Osteoblast (primary cell): Measurements from ENCODE around the gene SH3PXD2B. TPM values are rescaled to one million over a fixed set of nuclear protein-coding genes. Genes with fewer than 3 reads are reported as not detected.
"Not testable (repeated sequence)": the region's sequence is repeated elsewhere in the genome, so short reads cannot be mapped to it uniquely, and the experiment has no call there.

Experiments used
- DNase-seq: peaks from one replicate; pipeline ENCODE4 v3.0.0; 2011; ENCODE audit warnings: low spot score, mixed read lengths; ENCODE audit not compliant: insufficient read length; ENCODE audit errors: missing footprints
- H2AFZ ChIP-seq: 2 replicates; pipeline ENCODE4 v1.6.0; 2011; ENCODE audit warnings: mild to moderate bottlenecking, low read length
- H3K27ac ChIP-seq: 2 replicates; pipeline ENCODE4 v1.5.1; 2011; ENCODE audit warnings: mild to moderate bottlenecking, low read depth, low read length, moderate library complexity
- H3K27me3 ChIP-seq: 2 replicates; pipeline ENCODE4 v1.6.0; 2012; ENCODE audit warnings: mild to moderate bottlenecking, control low read depth, inconsistent platforms, low read length, moderate library complexity; ENCODE audit not compliant: insufficient read depth
- H3K36me3 ChIP-seq: 2 replicates; pipeline ENCODE4 v1.5.1; 2011; ENCODE audit warnings: mild to moderate bottlenecking, low read length, control low read depth, moderate library complexity; ENCODE audit not compliant: insufficient read depth
- H3K4me1 ChIP-seq: 2 replicates; pipeline ENCODE4 v1.5.1; 2011; ENCODE audit warnings: mild to moderate bottlenecking, low read length, control low read depth, moderate library complexity; ENCODE audit not compliant: insufficient read depth
- H3K4me2 ChIP-seq: 2 replicates; pipeline ENCODE4 v1.6.0; 2011; ENCODE audit warnings: mild to moderate bottlenecking, low read length; ENCODE audit not compliant: insufficient read depth
- H3K4me3 ChIP-seq: fragments of 200-600 bp; sonication (generic); 3 replicates; pipeline ENCODE4 v1.5.1; 2012; ENCODE audit warnings: mild to moderate bottlenecking, low read length, inconsistent platforms; ENCODE audit not compliant: insufficient read depth
- H3K79me2 ChIP-seq: 2 replicates; pipeline ENCODE4 v1.6.0; 2012; ENCODE audit warnings: mild to moderate bottlenecking, low read length, control low read depth, inconsistent platforms; ENCODE audit not compliant: insufficient read depth
- H3K9me3 ChIP-seq: 2 replicates; pipeline ENCODE4 v1.5.1; 2011; ENCODE audit warnings: low read depth, low read length, control low read depth
- H4K20me1 ChIP-seq: 2 replicates; pipeline ENCODE4 v1.6.0; 2012; ENCODE audit warnings: mild to moderate bottlenecking, low read length, control low read depth; ENCODE audit not compliant: insufficient read depth
- total RNA-seq: library from RNA; depleted of rRNA; stranded (reverse); fragments of >200 nt; gene quantifications from 2 replicates; pipeline ENCODE4 v1.2.3, GENCODE V29; 2012
- TF ChIP-seq, protein P1 (sequence below): IDR thresholded peaks from 2 replicates; pipeline ENCODE4 v1.5.1; 2011; ENCODE audit warnings: mild to moderate bottlenecking, low read depth, low read length, moderate library complexity; ENCODE audit errors: extremely low read depth

Gene SH3PXD2B
- total RNA-seq, 1 donor = 58.3 TPM

DNA sequence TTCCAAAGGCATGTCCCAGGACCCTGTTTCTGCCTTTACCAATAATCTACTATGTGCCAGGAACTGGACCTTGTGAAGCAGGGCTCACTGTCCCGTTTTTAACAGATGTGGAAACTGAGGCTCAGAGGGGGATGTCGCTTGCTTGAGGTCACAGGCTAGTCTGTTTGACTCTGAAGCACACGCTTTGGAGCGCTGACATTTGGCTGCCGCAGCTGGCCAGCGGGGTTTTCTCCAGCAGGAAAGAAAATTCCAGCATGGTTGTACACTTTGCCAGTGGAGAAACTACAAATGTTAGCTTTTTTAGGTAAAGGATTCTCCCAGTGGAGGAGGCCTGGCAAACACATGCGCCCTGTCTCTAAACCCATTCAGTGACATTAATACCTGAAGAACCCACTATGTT is 50.5 kb downstream of the SH3PXD2B start:
- TF ChIP-seq, protein P1, sequence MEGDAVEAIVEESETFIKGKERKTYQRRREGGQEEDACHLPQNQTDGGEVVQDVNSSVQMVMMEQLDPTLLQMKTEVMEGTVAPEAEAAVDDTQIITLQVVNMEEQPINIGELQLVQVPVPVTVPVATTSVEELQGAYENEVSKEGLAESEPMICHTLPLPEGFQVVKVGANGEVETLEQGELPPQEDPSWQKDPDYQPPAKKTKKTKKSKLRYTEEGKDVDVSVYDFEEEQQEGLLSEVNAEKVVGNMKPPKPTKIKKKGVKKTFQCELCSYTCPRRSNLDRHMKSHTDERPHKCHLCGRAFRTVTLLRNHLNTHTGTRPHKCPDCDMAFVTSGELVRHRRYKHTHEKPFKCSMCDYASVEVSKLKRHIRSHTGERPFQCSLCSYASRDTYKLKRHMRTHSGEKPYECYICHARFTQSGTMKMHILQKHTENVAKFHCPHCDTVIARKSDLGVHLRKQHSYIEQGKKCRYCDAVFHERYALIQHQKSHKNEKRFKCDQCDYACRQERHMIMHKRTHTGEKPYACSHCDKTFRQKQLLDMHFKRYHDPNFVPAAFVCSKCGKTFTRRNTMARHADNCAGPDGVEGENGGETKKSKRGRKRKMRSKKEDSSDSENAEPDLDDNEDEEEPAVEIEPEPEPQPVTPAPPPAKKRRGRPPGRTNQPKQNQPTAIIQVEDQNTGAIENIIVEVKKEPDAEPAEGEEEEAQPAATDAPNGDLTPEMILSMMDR = no peak
- Histone ChIP-seq H3K9me3 (no peaks in the 10 kb centered on the region), H3K79me2 (peaks cover 8% of the 10 kb centered on the region), H3K4me1 (peaks cover 43% of the 10 kb centered on the region), H3K36me3 (peaks cover 32% of the 10 kb centered on the region), H3K27ac (peak overlapping the region; percentile 84), H2AFZ (no peak overlapping the region), H3K4me3 (no peak overlapping the region), H4K20me1 (peaks cover 14% of the 10 kb centered on the region), H3K27me3 (no peaks in the 10 kb centered on the region), H3K4me2 (peak overlapping the region; percentile 45)
- DNase-seq = no peak

DNA sequence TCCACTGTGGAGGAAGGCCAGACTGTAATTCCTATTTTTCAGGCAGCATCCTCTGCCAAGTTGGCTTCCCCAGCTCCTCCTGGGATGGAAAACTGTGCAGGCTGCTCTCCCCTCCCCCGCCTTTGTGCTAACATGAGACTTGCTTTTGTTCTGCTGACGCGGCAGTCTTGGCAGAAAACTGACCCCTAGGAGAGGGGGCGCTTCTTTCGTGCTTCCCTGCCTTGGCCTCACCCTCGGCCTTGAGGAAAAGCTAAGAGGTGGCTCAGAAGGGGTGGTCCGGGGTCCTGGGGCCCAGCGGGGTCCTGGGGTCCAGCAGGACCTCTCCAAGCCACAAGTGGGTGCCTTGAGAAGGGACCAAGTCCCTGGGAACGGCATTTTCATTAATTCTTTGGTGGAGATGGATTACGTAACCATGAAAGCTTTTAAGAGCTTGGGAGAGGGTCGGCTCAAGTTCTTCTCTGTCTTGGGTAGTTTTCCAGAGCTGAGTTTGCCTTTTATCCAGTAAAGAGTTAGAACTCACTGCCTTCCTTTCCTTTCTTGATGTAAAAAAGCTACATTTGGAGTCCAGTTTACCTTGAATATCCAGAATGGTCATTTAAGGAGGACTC is 51.0 kb downstream of the SH3PXD2B start:
- H3K27me3 ChIP-seq = no peaks in the 10 kb centered on the region
- no peaks in the 10 kb centered on the region for H3K9me3 ChIP-seq
- peak overlapping the region; percentile 84 for H3K27ac ChIP-seq
- H2AFZ ChIP-seq = peak overlapping the region; percentile 31
- TF ChIP-seq, protein P1 = no peak
- peaks cover 7% of the 10 kb centered on the region for H3K79me2 ChIP-seq
- H3K36me3 ChIP-seq = peaks cover 32% of the 10 kb centered on the region
- H3K4me1 ChIP-seq = peaks cover 43% of the 10 kb centered on the region
- peak overlapping the region; percentile 45 for H3K4me2 ChIP-seq
- H4K20me1 ChIP-seq = peaks cover 14% of the 10 kb centered on the region
- H3K4me3 ChIP-seq = no peak overlapping the region
- DNase-seq = peak; percentile 55

DNA sequence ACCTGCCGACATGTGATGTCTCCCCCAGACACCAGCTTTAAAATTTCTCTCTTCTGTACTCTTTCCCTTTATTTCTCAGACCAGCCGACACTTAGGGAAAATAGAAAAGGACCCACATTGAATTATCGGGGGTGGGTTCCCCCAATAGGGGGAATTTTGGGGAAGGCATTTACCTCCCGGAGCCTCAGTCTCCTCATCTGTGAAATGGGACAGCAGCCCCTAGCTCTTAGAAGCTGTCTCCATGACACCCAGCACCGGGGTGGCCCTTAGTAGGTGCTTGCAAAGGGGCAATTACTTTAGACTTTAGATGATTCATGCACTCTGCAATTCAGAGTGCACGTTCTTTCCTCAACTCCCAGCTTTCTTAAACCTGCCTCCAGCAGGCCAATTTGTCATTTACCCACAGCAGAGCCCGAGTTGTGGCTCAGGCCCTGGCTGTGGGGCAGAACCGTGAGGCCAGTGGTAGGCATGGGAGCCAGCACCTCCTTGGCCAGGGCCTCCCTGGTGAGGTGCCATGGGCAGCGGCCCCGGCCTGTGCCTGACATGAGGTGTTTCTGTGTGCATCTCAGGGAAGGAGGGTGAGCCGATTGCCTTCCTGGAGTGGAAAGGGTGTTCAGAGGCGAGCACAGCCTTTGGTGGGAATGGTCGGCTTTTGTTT is 51.7 kb downstream of the SH3PXD2B start:
- Histone ChIP-seq H3K4me2 (peak overlapping the region; percentile 45), H2AFZ (peak overlapping the region; percentile 31), H3K36me3 (peaks cover 32% of the 10 kb centered on the region), H3K79me2 (peaks cover 7% of the 10 kb centered on the region), H3K27me3 (no peaks in the 10 kb centered on the region), H3K27ac (peak overlapping the region; percentile 84), H3K9me3 (no peaks in the 10 kb centered on the region), H4K20me1 (peaks cover 13% of the 10 kb centered on the region), H3K4me3 (no peak overlapping the region), H3K4me1 (peaks cover 37% of the 10 kb centered on the region)
- TF ChIP-seq, protein P1 = no peak
- no peak for DNase-seq

DNA sequence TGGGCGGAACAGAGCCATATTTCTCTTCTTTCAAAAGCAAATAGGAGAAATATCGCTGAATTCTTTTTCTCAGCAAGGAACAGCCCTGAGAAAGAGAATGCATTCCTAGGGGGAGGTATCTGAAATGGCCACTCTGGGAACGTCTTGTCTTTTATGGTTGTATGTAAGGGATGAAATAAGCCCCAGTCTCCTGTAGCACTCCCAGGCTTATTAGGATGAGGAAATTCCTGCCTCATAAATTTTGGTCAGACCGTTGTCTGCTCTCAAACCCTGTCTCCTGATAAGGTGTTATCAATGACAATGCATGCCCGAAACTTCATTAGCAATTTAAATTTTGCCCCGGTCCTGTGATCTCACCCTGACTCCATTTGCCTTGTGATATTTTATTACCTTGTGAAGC is 52.3 kb downstream of the SH3PXD2B start:
- DNase-seq, H3K4me2 ChIP-seq, H3K27me3 ChIP-seq, H4K20me1 ChIP-seq, H2AFZ ChIP-seq, H3K27ac ChIP-seq, H3K4me3 ChIP-seq, H3K9me3 ChIP-seq, H3K79me2 ChIP-seq: not testable (repeated sequence)
- Histone ChIP-seq H3K4me1 (peaks cover 30% of the 10 kb centered on the region), H3K36me3 (peaks cover 32% of the 10 kb centered on the region)
